A673 (cell line): ENCODE data around the gene SUN3.
A peak's percentile ranks its signal among the peaks of the same experiment; 100 is the strongest.

Experiments used
- CTCF ChIP-seq: fragments of 300-800, 200-600 bp; sonication (generic); conservative IDR thresholded peaks from 2 replicates; pipeline ENCODE4 v1.5.1; 2017; ENCODE audit warnings: low read depth, mild to moderate bottlenecking, antibody characterized with exemption, low read length, moderate library complexity, mixed read lengths
- EZH2 ChIP-seq: fragments of 200-600 bp; sonication (generic); IDR thresholded peaks from 2 replicates; pipeline ENCODE4 v1.6.1; 2017; ENCODE audit warnings: borderline replicate concordance, low read depth, mild to moderate bottlenecking, mixed read lengths, antibody characterized with exemption, low read length; ENCODE audit not compliant: poor library complexity, severe bottlenecking

- TF ChIP-seq CTCF: 0 out of 2 replicates have a peak, but pooled peaks have one; percentile 8
- TF ChIP-seq EZH2: no peak
Observed at GRCh38 chr7:48009257-48009656, 19.6 kb downstream of the SUN3 start.
